Retinal pigment epithelial cell (primary cell): ENCODE data around the gene SPSB2.

ENCODE experiments used
- DNase-seq: peaks from one replicate; pipeline ENCODE4 v3.0.0-alpha.2; 2010; ENCODE audit warnings: low read depth
- H3K4me3 ChIP-seq: 2 replicates; pipeline ENCODE4 v1.5.1; 2011; ENCODE audit warnings: mild to moderate bottlenecking, low read length, control low read depth, moderate library complexity
- CTCF ChIP-seq: conservative IDR thresholded peaks from 2 replicates; pipeline ENCODE4 v1.5.1; 2011; ENCODE audit warnings: low read depth, low read length, control low read depth, inconsistent platforms

The SPSB2 gene

GRCh38 chr12:6826734-6827436 is 46.2 kb downstream of the SPSB2 start:
- DNase-seq = no peak
- TF ChIP-seq CTCF = no peak
- H3K4me3 ChIP-seq = no peak overlapping the region

GRCh38 chr12:6826125-6826733 is 46.9 kb downstream of the SPSB2 start:
- no peak overlapping the region for H3K4me3 ChIP-seq
- no peak for TF ChIP-seq CTCF
- DNase-seq = no peak

- H3K4me3 ChIP-seq = no peak overlapping the region
- TF ChIP-seq CTCF = peak; percentile 92
- DNase-seq = no peak
These were observed 47.5 kb downstream of the SPSB2 start for GRCh38 chr12:6825398-6826124.

GRCh38 chr12:6824901-6825381 is 48.2 kb downstream of the SPSB2 start:
- DNase-seq = no peak
- no peak for TF ChIP-seq CTCF
- H3K4me3 ChIP-seq = no peak overlapping the region

- H3K4me3 ChIP-seq = no peak overlapping the region
- DNase-seq = no peak
- TF ChIP-seq CTCF = no peak
These were observed 48.9 kb downstream of the SPSB2 start for GRCh38 chr12:6824085-6824775.

- TF ChIP-seq CTCF = no peak
- no peak for DNase-seq
- no peak overlapping the region for H3K4me3 ChIP-seq
These were observed 49.7 kb downstream of the SPSB2 start for GRCh38 chr12:6823182-6824084.
